Karpas-422 (cell line): Measurements from ENCODE around the gene AREL1. TPM values are rescaled to one million over a fixed set of nuclear protein-coding genes. Genes with fewer than 3 reads are reported as not detected.

ENCODE experiments used
- DNase-seq: peaks from one replicate; pipeline ENCODE4 v3.0.0-alpha.2; 2015
- H2AFZ ChIP-seq: fragments of 200-600 bp; sonication (generic); 2 replicates; pipeline ENCODE4 v1.6.1; 2014; ENCODE audit warnings: antibody characterized with exemption, low read length, mixed read lengths
- H3K27ac ChIP-seq: fragments of 200-600 bp; sonication (generic); 2 replicates; pipeline ENCODE4 v1.5.1; 2014; ENCODE audit warnings: mild to moderate bottlenecking, low read length, moderate library complexity
- H3K27me3 ChIP-seq: fragments of 200-600 bp; sonication (generic); 2 replicates; pipeline ENCODE4 v1.6.1; 2014; ENCODE audit warnings: low read length, mixed read lengths
- H3K36me3 ChIP-seq: fragments of 200-600 bp; sonication (generic); 2 replicates; pipeline ENCODE4 v1.6.1; 2014; ENCODE audit warnings: low read length, mixed read lengths; ENCODE audit not compliant: insufficient read depth
- H3K4me1 ChIP-seq: fragments of 200-600 bp; sonication (generic); 2 replicates; pipeline ENCODE4 v1.6.1; 2014; ENCODE audit warnings: mild to moderate bottlenecking, low read length, mixed read lengths
- H3K4me2 ChIP-seq: fragments of 200-600 bp; sonication (generic); 2 replicates; pipeline ENCODE4 v1.6.1; 2014; ENCODE audit warnings: low read length, low read depth, mild to moderate bottlenecking; ENCODE audit not compliant: poor library complexity, severe bottlenecking
- H3K4me3 ChIP-seq: fragments of 200-600 bp; sonication (generic); 2 replicates; pipeline ENCODE4 v1.5.1; 2014; ENCODE audit warnings: mild to moderate bottlenecking, antibody characterized with exemption, low read length, mixed read lengths
- H3K79me2 ChIP-seq: fragments of 200-600 bp; sonication (generic); 2 replicates; pipeline ENCODE4 v1.6.1; 2014; ENCODE audit warnings: mild to moderate bottlenecking, low read length, mixed read lengths
- H3K9ac ChIP-seq: fragments of 200-600 bp; sonication (generic); 2 replicates; pipeline ENCODE4 v1.6.0; 2014; ENCODE audit warnings: low read length
- H3K9me2 ChIP-seq: fragments of 200-600 bp; sonication (generic), shearing (Covaris generic); replicated peaks from 2 replicates; pipeline ENCODE4 v1.6.0; 2014; ENCODE audit warnings: mild to moderate bottlenecking, low read length, moderate library complexity; ENCODE audit not compliant: insufficient read depth
- H3K9me3 ChIP-seq: fragments of 300-700, 200-600 bp; sonication (generic); 2 replicates; pipeline ENCODE4 v1.6.1; 2014; ENCODE audit warnings: low read length, mixed read lengths
- H4K20me1 ChIP-seq: fragments of 200-600 bp; sonication (generic); 2 replicates; pipeline ENCODE4 v1.6.1; 2014; ENCODE audit warnings: mild to moderate bottlenecking, antibody characterized with exemption, low read length, low read depth; ENCODE audit not compliant: insufficient read depth
- small RNA-seq: library from RNA; depleted of rRNA; stranded (forward); fragments of <200 nt; gene quantifications from one replicate; pipeline ENCODE3, GENCODE V24; 2014
- total RNA-seq: library from RNA; depleted of rRNA; stranded (reverse); fragments of >200 nt; shearing (Covaris generic); gene quantifications from 2 replicates; pipeline ENCODE4 v1.2.3, GENCODE V29; 2014; ENCODE audit warnings: low replicate concordance; rRNA removed

Gene AREL1
- total RNA-seq, 1 experiment from 2014 or later = 70.9 TPM

DNA sequence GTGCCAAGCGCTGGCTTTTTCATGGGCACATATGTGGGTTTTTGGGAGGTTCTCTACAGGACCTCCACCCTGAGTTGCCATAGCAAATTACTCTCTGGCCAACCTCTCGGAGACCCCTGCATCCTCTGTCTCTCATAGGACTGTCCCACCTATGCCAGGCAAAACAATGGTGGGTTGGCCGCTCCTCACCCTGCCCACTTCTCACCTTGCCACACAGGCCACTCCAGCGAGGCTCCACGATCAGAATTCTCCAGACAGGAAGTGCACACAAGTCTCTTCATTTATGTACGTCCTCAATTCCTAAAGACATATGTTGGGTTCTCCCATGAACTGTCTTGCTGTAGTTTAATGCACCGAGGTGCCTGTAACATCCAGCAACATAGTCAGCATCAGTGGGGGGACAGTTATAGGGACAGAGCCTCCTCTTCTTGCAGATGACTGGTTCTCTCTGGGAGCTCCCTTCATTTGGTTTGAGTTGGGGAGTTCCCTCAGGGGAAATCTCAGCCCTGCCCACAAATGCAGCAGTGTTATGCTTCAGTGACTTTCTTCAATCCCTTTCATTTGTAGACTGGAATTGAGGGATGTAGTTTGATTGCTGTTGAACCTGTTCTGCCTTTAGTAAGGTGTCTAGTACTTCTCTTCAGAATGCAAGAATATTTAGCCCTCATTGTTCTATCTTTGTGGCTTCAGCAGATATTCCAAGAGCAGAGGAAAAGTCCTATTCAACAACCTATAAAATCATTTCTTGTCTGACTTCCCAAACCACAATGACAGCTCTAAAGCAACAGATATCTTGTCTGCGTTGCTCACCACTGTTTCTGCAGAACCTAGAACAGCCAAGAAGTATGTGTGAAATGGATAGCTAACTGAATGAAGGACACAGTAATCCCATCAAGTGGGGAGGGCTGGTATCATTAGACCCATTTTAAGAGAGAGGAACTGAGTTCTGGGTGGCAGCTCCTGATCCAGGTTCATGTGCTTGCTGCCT is 98.1 kb downstream of the AREL1 start:
- Histone ChIP-seq H3K27ac (no peak overlapping the region), H3K79me2 (no peaks in the 10 kb centered on the region), H4K20me1 (no peaks in the 10 kb centered on the region), H2AFZ (no peak overlapping the region), H3K36me3 (no peaks in the 10 kb centered on the region), H3K9ac (no peak overlapping the region), H3K9me3 (no peaks in the 10 kb centered on the region), H3K9me2 (no peaks in the 10 kb centered on the region), H3K4me1 (peaks cover 25% of the 10 kb centered on the region), H3K4me2 (peak overlapping the region; percentile 7), H3K27me3 (no peaks in the 10 kb centered on the region), H3K4me3 (no peak overlapping the region; the same call in 1 of the 2 replicates)
- DNase-seq = no peak

DNA sequence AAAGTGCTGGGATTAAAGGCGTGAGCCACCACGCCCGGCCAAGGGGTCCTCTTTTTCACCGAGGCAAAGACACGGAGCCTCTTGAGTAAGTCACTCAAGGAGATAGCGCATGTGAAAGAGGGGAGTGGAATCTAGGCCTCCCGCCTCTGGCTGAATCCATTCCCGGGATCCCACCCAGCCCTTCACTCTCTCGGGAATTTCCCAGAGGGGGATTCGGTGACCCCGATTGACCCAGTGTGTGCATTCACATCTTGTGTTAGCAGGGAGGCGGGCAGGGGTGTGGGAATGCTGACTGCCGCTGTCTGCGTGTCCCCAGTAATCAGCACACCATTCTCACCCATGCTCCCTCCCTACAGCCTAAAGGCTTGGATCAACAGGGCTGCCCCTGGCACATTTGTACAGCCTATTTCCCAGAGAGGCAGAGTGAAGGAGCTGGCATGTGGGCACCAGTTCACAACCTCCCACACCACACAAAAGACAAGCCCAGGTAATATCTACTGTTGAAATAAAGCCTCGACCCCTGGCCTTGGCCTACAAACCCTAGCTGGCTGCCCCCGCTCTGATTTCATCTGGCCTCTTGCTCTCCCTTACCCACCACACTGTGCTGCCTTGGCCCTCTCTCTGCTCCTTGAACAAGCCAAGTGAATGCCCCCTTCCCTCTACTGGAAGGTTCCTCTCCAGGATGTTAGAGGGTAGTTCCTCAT is 99.5 kb downstream of the AREL1 start:
- Histone ChIP-seq H3K4me3 (no peak overlapping the region), H3K9ac (no peak overlapping the region), H3K79me2 (no peaks in the 10 kb centered on the region), H3K9me3 (no peaks in the 10 kb centered on the region), H3K4me1 (peaks cover 22% of the 10 kb centered on the region), H3K27me3 (no peaks in the 10 kb centered on the region), H4K20me1 (no peaks in the 10 kb centered on the region), H3K27ac (no peak overlapping the region), H2AFZ (no peak overlapping the region), H3K9me2 (no peaks in the 10 kb centered on the region), H3K36me3 (no peaks in the 10 kb centered on the region), H3K4me2 (no peak overlapping the region)
- DNase-seq = no peak

DNA sequence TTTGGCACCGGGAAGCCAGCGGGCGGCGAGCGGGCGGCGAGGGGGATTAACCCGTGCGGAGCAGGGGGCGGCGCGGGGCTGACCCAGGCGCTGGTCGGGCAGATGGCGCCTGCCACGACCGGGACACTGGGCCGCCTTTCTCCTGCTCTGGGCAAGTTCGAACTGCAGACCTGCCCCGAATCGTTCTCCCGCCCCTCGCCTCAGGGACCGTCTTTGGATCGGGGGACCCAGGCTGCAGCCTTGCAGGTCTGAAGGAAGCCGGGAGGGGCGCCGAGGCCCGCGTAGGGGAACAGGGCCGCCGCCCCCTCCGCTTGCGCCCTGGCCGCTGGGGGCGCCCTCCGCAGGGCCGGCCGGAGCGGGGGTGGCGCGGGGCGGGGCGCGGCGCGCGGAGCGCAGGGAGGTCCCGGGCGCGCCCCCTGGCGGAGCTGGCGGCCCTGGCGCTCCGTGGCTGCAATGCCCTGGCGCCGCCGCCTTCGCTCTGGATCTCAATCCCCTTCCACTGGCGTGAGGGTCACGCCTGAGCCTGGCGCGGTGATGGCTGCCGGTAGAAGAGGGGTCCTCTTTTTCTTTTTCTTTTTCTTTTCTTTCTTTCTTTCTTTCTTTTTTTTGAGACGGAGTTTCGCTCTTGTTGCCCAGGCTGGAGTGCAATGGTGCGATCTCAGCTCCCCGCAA is 100.4 kb downstream of the AREL1 start:
- no peaks in the 10 kb centered on the region for H3K79me2 ChIP-seq
- no peaks in the 10 kb centered on the region for H3K9me2 ChIP-seq
- peak overlapping the region; percentile 17 for H3K4me2 ChIP-seq
- H3K27me3 ChIP-seq = no peaks in the 10 kb centered on the region
- no peak overlapping the region for H3K27ac ChIP-seq
- no peaks in the 10 kb centered on the region for H3K9me3 ChIP-seq
- H4K20me1 ChIP-seq = no peaks in the 10 kb centered on the region
- no peaks in the 10 kb centered on the region for H3K36me3 ChIP-seq
- H3K4me3 ChIP-seq = no peak overlapping the region
- peak; percentile 96 for DNase-seq
- H3K9ac ChIP-seq = no peak overlapping the region
- no peak overlapping the region for H2AFZ ChIP-seq
- peaks cover 13% of the 10 kb centered on the region for H3K4me1 ChIP-seq

DNA sequence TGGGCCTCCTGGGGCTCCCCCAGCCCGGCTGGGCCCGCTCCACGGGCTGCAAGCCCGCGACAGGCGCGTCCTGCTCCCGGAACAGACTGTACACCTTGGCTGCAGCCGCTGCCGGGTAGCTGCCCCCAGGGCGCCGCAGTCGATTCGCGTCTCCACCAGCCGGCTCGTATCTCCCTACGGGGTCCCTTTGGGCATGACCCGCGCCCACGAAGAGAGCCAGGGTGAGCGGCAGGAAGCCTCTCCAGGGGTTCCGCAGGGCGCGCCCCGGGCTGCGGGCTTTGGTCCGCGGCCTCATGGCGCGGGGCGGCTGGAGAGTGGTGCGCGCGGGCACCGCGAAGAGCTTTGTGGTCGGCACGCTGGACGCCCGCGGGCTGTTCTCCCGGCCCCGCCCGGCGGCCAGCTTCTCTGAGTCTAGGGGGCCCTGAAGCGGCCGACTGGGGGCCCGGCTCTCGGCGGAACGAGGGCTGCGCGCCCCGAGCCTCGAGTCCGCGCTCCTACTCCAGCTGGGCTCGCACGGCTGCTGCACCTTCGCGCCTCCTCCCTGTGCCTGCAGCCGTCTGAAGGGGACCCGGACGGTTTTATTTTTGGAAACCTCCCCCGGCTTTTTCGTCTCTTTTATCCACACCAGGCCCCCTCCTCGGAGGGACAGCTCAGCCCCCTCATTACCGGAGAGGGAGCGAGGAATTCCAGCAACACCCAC is 101.1 kb downstream of the AREL1 start, which contains the start of gene LTBP2:
Gene LTBP2, minus strand, starts transcription at position 588 of the 700 bp plus-strand sequence. Its CDS starts 293 bp downstream, at position 295.
- no peaks in the 10 kb centered on the region for H3K27me3 ChIP-seq
- H3K9me3 ChIP-seq = no peaks in the 10 kb centered on the region
- no peaks in the 10 kb centered on the region for H3K79me2 ChIP-seq
- H2AFZ ChIP-seq = no peak within 1 kb of the TSS
- DNase-seq = no peak
- H3K36me3 ChIP-seq = no peaks in the 10 kb centered on the region
- peaks cover 13% of the 10 kb centered on the region for H3K4me1 ChIP-seq
- no peak within 1 kb of the TSS for H3K4me3 ChIP-seq
- H3K9ac ChIP-seq = no peak within 1 kb of the TSS
- no peak within 1 kb of the TSS for H3K27ac ChIP-seq
- no peaks in the 10 kb centered on the region for H3K9me2 ChIP-seq
- H4K20me1 ChIP-seq = no peaks in the 10 kb centered on the region
- peak within 1 kb of the TSS; percentile 17 for H3K4me2 ChIP-seq

Small RNA genes within 50 kb of the gene (small RNA-seq; reads per million reads assigned to genes)
- not detected for gene RF00409

Other genes starting within 250 kb of the AREL1 start
- gene NPC2, start 219.8 kb downstream of the AREL1 start, total RNA-seq = 113 and 120 TPM in 2 replicates
- 25.7 and 40.0 TPM in 2 replicates for gene ISCA2, start 219.3 kb downstream of the AREL1 start, total RNA-seq
- gene LTBP2, start 100.8 kb downstream of the AREL1 start, total RNA-seq = 0.04 TPM in 1 of 2 replicates, not detected in the other
- gene FCF1, start 64 bp upstream of the AREL1 start, total RNA-seq = 46.6 and 51.6 TPM in 2 replicates
- gene YLPM1, start 50.2 kb upstream of the AREL1 start, total RNA-seq = 81.1 and 159 TPM in 2 replicates
- 2.3 and 2.6 TPM in 2 replicates for gene PROX2, start 163.1 kb upstream of the AREL1 start, total RNA-seq
- 101 and 105 TPM in 2 replicates for gene DLST, start 168.8 kb upstream of the AREL1 start, total RNA-seq
- 34.3 and 60.2 TPM in 2 replicates for gene RPS6KL1, start 210.2 kb upstream of the AREL1 start, total RNA-seq
- 3.5 and 8.3 TPM in 2 replicates for gene PGF, start 242.5 kb upstream of the AREL1 start, total RNA-seq